GM21737 (cell line): ENCODE measurements around the gene SPATA3.
"Not testable (repeated sequence)": the region's sequence is repeated elsewhere in the genome, so short reads cannot be mapped to it uniquely, and the experiment has no call there.

Experiments used
- ATAC-seq: cut with Tn5 transposase; IDR thresholded peaks from one replicate; pipeline ENCODE4 v1.9.1; 2021; ENCODE audit warnings: mild to moderate bottlenecking, moderate library complexity; ENCODE audit not compliant: unreplicated experiment

The SPATA3 gene

DNA sequence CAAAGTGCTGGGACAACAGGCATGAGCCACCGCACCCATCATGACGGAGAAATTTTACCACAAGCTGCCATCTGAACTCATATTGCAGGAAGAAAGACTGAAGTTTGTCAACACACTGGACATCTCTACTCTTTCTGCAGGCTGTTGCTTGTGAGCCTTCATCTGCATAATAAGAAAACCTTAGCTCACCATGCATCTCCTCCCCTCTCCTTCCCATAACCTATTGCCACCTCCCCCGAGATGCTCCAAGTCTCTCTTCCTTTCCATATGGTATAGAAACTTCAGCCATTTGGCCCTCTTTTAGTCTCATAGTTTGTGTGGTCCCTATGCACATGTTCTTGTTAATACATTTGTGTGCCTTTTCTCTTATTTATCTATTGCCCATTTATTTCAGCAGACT, 22.3 kb downstream of the SPATA3 start:
- no peak for ATAC-seq

DNA sequence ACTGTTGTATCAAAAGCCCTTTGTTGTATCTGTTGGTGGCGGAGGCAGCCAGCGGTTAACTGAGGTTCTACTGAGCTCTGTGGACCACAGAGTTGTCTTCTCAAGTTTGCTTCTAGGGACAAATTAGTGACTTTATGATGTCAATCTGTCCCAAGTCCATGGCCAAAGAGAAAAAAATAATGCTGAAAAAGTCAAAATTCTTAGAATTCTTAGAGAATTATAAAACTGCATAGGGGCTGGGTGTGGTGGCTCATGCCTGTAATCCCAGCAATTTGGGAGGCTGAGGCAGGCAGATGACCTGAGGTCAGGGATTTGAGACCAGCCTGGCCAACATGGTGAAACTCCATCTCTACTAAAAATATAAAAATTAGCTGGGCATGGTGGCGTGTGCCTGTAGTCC, 29.1 kb downstream of the SPATA3 start:
- not testable (repeated sequence) for ATAC-seq

DNA sequence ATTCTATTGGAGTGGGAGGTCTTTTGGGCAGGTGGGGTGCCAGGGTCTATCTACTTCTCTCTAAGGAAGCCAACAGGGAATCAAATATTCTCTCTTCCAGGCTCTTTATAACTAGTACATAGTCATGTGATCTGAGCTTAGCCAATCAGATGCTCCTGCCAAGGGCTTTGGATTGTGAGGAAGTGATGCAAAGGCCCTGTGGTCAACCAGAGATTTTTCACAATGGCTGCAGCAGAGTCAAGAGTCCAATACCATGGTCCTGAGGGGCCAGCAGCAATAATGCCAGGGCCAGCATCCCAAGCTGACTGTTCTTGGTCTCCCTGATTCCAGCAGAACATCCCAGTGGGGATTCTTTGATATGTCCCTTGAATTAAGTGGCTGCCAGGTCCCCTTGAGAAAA, 33.0 kb downstream of the SPATA3 start:
- no peak for ATAC-seq

DNA sequence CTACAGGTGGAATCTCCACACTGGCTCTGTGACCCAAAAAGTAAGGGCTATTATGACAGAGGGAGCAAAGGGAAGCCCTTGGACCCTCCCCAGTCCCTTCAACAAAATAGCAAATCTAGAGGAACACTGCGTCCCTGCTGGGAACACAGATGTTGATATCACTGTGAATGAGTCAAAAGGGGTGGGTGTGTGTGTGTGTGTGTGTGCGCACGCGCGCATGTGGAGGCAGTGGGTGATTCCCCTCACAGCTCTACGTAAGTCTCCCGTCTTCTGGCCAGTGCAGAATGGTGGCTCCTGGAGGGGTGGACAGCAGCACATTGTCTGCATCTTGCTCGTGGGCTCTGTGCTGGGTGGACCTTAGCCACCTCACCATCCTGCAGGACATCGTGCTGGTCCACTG, 33.6 kb downstream of the SPATA3 start:
- no peak for ATAC-seq

DNA sequence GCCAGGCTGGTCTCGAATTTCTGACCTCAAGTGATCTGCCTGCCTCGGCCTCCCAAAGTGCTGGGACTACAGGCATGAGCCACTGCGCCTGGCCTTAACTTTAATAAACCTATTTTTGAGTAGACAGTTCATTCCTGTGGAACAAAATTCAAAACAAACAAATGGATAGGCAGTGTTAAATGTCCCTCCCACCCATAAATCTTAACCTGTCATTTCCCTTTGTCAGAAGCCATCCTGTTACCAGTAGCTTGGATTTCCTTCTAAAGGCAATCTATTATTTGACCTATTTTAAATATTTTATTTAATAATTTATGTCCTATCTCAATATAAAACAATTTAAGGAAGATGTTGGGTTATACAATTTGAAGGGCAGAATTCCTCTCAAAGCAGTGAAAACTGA, 34.8 kb downstream of the SPATA3 start:
- no peak for ATAC-seq

DNA sequence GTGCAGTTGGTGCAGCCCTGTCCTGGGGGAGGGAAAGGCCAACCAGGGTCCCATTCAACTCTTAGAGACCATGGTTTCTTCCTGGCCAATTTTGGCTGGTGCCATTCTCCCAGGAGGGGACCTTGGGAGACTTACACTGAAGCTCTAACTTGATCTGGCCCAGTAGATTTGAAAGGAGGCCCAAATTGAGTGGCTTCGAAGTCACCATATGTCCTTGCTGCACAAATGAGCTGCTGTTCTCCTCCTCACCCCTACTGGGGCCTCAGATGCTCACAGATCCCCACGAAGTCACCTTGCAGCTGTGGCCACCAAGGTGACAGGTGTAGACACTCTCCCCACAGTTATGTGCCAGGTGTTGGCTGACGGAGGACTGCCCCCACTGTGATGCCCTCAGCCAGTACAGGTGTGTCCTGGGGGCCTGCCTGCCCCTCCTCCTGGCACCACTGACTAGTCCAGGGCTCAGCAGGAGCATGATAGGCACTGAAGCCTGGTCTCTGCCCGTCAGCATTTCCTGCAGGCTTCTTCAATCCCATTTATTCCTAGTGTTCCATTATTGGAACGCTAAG, 36.7 kb downstream of the SPATA3 start:
- no peak for ATAC-seq

DNA sequence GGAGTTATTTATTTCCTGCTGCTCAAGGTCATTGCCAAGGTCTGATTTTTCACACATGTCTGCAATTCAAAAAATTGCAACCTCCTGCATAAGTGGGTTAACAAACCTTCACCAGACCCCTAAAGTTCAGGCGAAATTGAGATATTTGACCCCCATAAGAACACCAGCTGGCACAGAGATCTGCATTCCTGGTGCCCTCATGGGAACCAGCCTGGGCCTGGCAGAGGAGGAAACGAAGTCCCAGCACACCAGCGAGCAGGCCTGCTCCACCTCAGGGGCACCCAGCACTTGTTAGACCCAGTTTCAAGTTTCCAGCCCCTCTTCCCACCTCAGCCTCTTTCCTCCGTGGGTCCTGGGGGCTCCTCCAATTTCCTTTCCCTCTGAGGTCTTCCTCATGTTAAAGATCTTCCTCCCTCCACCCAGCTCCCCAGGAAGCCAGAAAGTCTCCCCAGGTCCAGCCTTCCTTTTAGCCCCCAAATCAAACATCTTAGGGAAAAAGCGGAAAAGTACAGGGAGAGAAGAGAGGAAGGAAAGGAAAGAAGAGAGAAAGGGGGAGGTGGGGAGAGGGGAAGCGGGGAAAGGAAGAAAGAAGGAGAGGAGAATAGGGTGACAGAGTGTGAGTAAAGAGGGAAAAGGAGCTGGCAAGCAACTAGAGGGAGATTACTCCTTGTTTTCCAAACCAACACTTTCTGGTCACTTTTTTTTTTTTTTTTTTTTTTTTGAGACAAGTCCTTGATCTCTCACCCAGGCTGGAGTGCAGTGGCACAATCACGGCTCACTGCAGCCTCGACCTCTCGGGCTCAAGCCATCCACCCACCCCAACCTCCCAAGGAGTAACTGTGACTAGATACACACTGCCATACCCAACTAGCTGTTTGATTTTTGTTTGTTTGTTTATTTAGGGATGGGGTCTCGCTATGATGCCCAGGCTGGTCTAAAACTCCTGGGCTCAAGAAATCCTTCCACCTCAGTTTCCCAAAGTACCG, 37.5 kb downstream of the SPATA3 start:
- no peak for ATAC-seq

DNA sequence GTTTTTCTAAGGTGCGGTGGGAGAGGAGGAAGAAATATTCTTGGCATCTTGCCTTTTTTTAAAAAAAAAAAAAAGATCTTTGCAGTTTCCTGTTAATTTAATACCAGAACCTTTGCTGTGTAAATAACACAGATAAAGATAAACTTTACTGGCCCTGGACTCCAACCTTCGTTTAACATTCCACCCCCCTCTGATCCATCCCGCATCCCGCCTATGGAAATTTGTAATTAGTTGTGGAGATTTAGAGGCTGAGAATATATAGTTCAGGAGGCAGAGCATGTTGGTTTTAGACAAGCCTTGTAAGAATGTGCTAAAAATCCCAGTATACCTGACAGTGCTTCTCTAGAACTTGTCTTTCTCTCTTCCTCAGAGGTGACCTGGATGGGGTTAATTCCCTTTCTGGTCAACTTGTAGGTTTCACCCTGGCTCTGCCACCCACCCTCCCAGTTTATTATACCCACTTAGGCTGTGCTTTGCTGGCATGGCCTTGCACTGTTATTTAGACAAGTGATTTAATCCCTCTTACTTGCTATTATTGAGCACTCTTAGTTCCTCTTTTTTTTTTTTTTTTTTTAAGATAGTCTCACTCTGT, 38.5 kb downstream of the SPATA3 start:
- no peak for ATAC-seq

DNA sequence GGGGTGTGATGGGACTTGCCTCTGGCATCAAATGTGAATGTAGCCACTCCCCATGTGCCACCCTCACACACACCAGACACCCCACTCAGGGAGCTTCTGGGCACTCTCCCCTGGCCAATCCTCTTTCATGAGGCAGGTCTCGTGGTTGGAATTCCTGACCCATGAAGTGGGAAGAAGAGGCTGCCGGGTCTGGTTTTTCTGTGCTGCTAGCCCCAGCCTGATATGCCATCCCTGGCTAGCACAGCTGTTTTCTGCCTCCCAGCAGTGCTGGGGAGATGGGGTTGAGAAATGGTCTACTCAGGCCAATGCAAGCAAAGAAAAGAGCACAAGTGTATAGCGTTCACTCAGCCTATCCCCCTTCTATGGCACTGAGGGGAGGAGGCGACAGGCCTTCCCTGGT, 40.2 kb downstream of the SPATA3 start:
- no peak for ATAC-seq

DNA sequence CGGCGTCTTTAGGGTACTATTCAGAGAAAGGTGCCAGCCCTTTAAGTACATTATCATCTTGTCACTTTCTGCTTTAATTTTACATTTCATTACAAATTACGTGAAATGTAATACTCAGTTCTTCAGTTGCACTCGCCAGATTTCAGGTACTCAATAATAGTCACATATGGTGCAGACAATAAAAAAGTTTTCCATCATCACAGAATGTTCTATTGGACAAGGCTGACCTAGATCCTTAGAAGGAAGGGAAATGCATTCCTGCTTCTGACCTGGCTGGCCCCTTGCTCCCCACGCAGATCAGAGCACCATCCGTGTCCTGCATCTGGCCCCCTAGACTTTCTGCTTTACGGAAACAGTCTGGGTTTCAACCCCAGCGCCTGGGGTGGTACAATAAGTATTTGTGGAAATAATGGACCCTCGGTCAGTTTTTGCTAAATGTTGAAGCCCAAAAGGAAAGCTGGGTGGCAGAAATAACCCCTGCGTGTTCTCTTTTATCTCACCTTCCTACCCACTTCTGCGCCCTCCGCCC, 40.7 kb downstream of the SPATA3 start:
- no peak for ATAC-seq

DNA sequence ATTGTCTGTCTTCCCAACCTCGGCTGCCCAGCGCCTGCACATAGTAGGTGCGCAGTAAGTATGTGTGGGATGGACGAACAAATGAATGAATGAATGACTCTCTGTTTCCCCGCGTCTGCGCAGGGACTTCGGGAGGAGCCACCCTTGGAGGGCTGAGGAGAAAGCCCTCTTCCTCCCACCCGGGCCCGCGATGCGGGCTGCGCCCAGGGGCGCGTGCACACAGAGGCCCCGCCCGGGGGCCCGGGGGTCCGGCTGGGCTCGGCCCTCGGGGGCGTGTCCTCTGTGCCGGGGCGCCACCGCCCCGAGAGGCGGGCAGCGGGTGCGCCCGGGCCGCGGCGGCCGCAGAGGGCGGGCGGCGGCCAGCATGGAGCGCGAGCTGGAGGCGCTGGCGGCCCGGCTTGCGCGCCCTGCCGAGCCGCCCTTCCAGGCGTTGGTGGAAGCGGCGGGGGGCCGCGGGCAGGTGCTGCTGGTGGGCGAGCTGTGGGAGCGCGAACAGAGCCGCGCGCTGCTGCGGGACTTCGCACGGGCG, 41.3 kb downstream of the SPATA3 start, which contains the start of gene C2orf72:
Gene C2orf72, plus strand, starts transcription at position 322 of the 529 bp plus-strand sequence. Its CDS starts 43 bp downstream, at position 365.
- no peak for ATAC-seq

DNA sequence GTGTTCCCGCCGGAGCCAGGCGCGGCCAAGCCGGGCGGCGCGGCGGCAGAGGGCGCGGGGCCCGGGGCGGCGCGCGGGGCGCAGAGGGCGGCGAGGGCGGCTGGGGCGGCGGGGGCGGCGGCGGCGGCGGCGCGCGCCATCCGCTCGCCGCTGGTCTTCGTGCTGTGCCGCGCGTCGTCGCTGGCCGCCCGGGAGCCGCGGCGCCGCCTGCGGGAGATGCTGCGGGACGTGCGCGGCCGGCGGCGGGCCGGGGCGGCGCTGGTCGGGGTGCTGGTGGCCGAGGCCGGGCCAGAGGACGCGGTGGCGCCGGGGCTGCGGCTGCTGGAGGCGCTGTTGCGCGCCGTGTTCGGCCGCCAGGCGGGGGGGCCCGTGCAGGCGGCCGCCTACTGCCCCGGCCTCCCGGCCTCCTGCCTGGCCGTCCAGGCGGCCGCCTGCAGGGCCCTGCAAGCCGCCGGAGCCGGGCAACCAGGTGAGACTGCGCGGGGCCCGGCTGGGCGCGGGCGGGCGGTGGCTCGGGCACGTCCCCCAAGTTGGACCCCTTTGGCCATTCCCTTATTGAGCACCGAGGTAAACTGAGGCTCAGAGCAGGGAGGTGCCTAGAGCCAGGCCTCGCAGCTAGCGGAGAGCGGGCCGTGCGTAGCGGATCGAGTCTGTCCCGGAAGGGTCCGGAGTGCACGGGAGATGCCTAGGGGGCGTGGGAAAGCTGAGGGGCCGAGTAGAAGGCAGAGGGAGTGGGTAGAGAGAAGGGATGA, 42.0 kb downstream of the SPATA3 start:
- no peak for ATAC-seq

DNA sequence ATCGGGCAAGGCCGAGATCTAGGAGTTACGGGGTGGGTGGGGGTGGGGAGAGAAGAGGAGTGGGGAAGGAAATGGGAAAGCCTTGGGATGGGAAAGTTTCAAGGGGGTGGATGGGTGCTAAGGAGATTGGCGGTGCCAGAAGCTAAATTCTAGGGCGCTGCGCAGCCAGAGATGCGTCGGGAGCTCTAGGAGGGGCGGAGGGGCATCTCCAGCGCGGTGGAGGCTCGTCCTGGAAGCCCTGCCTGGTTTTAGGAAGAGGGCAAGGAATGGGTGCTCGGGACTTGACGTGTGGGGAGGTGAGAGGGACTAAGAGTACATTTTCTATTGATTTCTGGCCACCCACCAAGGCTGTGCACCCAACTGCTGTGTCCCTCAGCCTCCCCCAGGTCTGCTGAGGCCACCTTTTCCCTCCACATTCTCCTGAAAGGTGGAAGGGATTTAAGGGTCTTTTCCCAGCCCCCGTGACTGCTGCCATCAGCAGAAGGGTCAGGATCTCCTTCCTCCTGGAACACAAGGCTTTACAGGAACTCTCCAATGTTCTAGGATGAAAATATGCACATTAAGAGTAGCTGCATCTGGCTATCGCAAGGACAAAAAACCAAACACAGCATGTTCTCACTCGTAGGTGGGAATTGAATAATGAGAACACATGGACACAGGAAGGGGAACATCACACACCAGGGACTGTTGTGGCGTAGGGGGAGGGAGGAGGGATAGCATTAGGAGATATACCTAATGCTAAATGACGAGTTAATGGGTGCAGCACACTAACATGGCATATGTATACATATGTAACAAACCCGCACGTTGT, 42.8 kb downstream of the SPATA3 start:
- no peak for ATAC-seq

DNA sequence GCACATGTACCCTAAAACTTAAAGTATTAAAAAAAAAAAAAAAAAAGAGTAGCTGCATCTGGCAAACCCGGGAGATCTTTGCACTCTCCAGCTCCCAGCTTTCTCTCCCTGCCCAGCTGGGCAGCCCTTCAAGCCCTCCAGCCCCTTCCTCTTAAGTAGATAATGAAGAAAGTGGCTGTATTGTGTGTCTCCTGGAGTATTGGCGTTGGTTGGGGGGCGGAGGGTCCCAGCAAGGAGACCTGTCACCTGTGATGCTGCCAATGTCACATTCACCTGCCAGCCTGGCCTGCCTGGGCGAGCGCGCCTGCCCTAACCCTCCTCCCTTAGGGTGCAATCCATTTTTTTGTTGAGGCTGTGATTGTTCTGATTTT, 43.4 kb downstream of the SPATA3 start:
- ATAC-seq, result no peak

DNA sequence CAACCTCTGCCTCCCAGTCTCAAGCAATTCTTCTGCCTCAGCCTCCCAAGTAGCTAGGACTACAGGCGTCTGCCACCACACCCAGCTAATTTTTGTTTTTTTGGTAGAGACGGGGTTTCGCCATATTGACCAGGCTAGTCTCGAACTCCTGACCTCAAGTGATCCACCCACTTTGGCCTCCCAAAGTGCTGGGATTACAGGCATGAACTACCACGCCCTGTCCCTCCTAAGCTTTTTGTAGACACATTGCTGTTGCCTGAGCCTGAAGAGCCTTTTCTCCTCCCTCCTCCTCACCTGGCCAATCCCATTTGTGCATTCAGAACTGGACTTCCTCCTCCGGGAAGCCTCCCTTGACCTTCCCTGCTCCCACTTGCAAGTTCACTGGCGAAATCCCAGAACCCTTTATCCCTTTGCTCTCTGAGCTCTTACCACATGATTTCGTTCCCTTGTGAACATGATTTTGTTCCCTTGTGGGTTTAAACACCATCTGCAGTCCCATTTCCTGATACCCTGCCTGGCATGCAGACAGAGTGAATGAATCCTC, 44.0 kb downstream of the SPATA3 start:
- ATAC-seq, result no peak

DNA sequence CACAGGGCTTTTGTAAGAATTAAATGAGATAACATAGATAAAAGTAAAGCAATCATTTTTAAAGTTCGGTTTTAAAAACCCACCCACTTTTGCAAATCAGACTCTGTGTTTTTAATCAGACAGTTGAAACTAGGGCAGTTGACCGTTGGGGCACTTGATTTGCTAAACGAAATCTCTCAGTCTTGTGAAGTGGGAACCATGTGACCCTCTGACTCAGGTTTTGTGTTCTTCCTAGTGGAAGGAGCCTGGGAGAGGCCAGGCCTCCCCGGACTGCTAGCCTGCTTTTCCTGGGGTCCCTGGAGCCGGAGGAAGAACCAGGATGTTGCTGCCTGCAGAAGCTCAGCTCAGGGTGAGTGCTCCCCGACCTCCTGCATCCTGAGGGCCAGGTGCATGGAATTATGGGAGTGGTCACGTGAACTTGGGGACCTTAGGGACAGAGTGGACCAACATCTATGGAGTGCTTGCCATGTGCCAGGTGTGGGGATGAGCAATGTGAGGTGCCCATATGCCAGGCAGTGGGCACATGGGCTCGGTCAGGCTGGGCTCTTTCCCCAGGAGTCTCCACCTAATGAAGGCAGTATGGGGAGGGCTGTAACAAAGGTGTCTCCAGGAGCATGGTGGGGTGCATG, 45.3 kb downstream of the SPATA3 start:
- no peak for ATAC-seq

DNA sequence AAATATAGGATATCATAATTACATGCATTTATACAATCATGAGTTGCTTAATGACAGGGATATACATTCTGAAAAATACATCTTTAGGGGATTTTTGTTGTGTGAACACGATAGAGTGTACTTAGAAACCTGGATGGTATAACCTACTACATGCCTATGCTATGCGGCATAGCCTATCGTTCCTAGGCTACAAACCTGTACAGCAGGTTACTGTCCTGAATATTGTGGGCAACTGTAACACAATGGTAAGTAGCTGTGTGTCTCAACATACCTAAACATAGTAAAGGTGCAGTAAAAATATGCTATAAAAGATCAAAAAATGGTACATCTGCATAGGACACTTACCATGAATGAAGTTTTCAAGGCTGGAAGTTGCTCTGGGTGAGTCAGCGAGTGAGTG, 47.9 kb downstream of the SPATA3 start:
- no peak for ATAC-seq

DNA sequence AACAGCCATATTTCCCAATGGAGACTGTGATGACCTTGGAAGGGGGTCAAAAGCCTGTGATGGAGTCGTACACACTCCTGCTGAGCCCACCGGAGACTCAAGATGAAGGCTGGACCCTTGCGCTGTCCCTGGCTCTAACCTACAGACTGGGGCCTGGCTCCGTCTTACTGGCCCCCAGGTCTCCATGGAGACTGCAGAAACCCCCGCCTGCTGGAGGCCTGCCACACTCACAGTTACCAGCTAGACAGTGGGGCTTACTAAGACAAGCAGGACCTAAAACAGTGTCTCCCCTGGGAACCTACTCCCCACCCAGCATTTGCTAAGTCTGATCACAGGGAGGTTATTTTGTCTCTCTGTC, 51.0 kb downstream of the SPATA3 start:
- ATAC-seq, result no peak

DNA sequence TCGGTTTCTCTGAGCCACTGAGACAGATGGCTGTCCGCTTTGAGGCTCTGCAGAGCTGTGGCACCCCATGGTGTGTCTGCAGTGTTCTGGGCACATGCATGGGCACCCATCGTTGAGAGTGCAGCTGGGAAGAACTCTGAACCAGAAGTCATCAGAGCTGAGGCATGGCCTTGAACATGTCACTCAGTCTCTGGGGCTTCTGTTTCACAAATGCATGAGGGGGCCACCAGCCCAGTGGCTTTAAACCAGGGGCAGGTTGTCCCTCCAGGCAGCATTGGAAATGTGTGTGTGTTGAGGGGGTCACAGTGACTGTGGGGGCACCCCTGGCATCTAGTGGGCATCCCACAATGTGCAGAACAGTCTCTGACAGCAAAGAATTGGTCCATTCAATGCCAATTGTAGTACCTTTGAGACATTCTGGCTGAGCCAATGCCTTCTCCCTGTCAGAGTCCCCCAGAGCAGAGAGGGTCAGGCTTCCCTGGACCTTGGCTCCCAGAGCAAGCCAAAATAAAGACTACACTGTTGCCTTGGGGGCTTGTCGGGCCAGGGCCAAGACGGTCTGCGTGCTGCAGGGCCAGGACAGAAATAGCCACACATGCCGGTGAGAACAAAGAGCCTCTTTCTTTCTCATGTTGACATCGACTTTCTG, 51.5 kb downstream of the SPATA3 start:
- no peak for ATAC-seq
